Eye (tissue), 1 donor: ENCODE data around the gene NUDT4B.
"Not testable (repeated sequence)": the region's sequence is repeated elsewhere in the genome, so short reads cannot be mapped to it uniquely, and the experiment has no call there.

ENCODE experiments used
- DNase-seq: peaks from one replicate; pipeline ENCODE4 v3.0.0-alpha.2; 2015

The NUDT4B gene

GRCh38 chr1:148748563-148749334 lies at the start of gene NUDT4B:
Gene NUDT4B, plus strand, starts transcription at chr1:148748774. Its CDS starts 179 bp downstream, at chr1:148748953.
- DNase-seq: not testable (repeated sequence)

GRCh38 chr1:148699357-148699756 lies 49.2 kb upstream of the NUDT4B start:
- DNase-seq: not testable (repeated sequence)

GRCh38 chr1:148702242-148702641 lies 46.3 kb upstream of the NUDT4B start:
- not testable (repeated sequence) for DNase-seq

GRCh38 chr1:148703973-148704591 lies 44.5 kb upstream of the NUDT4B start:
- not testable (repeated sequence) for DNase-seq

- not testable (repeated sequence) for DNase-seq
Observed at GRCh38 chr1:148705316-148705948, 43.1 kb upstream of the NUDT4B start.

GRCh38 chr1:148708779-148709333 lies 39.7 kb upstream of the NUDT4B start:
- not testable (repeated sequence) for DNase-seq

GRCh38 chr1:148710772-148711523 lies 37.6 kb upstream of the NUDT4B start:
- not testable (repeated sequence) for DNase-seq

- not testable (repeated sequence) for DNase-seq
Observed at GRCh38 chr1:148712353-148712752, 36.2 kb upstream of the NUDT4B start.

GRCh38 chr1:148715518-148715917 lies 33.1 kb upstream of the NUDT4B start:
- DNase-seq: not testable (repeated sequence)

- DNase-seq: not testable (repeated sequence)
Observed at GRCh38 chr1:148716966-148717520, 31.5 kb upstream of the NUDT4B start.

GRCh38 chr1:148720918-148721317 lies 27.7 kb upstream of the NUDT4B start:
- not testable (repeated sequence) for DNase-seq

GRCh38 chr1:148722758-148723157 lies 25.8 kb upstream of the NUDT4B start:
- not testable (repeated sequence) for DNase-seq

GRCh38 chr1:148723515-148723914 lies 25.1 kb upstream of the NUDT4B start:
- DNase-seq: not testable (repeated sequence)

- DNase-seq: not testable (repeated sequence)
Observed at GRCh38 chr1:148724872-148725271, 23.7 kb upstream of the NUDT4B start.

GRCh38 chr1:148727862-148728261 lies 20.7 kb upstream of the NUDT4B start:
- DNase-seq: not testable (repeated sequence)

- DNase-seq: not testable (repeated sequence)
Observed at GRCh38 chr1:148729128-148729527, 19.4 kb upstream of the NUDT4B start.

GRCh38 chr1:148729541-148729940 lies 19.0 kb upstream of the NUDT4B start:
- DNase-seq: not testable (repeated sequence)

- not testable (repeated sequence) for DNase-seq
Observed at GRCh38 chr1:148732277-148732676, 16.3 kb upstream of the NUDT4B start.

- DNase-seq: not testable (repeated sequence)
Observed at GRCh38 chr1:148733585-148734310, 14.8 kb upstream of the NUDT4B start.

- DNase-seq: not testable (repeated sequence)
Observed at GRCh38 chr1:148734311-148734662, 14.3 kb upstream of the NUDT4B start.

GRCh38 chr1:148735538-148735937 lies 13.0 kb upstream of the NUDT4B start:
- not testable (repeated sequence) for DNase-seq
